NCI-H774 (cell line): ENCODE results near the gene KLF16.

Experiments used
- DNase-seq: peaks from one replicate; lab custom pipeline; 2025; lab: John Stamatoyannopoulos, UW

The KLF16 gene

DNA sequence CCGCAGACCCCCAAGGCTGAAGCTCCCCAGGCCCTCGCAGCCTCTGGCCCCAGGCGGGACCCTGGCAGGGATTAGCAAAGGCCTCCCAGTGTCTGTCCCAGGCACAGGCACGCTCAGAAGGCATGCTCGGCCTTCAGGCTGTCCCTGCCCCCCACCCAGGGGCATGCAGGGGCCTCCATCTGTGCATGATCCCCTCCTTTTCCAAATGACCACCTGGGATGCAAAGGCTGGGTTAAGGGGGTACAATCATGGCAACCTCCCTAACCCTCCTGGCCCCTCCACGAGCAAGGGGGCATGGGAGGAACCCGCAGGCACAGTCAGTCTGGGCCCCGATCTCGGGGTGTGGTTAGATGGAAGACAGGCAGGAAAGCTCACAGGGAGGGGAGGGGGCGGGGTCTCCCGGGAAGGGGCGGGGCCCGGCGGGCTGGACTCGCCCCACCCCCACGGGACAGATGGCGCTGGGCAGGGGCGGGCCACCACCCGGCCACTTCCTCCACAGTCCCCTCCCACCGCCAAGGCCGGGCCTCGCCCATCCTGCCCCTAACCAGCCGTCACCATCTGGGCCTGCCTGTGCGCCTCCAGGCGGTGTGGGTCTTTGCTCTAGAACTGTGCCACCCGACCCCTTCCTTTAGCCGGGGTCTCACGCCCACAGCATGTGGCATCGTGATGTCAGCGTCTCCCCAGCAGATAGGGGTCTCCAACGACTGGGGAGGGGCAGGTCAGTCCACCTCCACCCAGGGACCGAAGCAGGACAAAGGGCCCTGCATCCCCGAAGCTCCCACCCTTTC, 8.1 kb downstream of the KLF16 start:
- DNase-seq, result peak; percentile 60

DNA sequence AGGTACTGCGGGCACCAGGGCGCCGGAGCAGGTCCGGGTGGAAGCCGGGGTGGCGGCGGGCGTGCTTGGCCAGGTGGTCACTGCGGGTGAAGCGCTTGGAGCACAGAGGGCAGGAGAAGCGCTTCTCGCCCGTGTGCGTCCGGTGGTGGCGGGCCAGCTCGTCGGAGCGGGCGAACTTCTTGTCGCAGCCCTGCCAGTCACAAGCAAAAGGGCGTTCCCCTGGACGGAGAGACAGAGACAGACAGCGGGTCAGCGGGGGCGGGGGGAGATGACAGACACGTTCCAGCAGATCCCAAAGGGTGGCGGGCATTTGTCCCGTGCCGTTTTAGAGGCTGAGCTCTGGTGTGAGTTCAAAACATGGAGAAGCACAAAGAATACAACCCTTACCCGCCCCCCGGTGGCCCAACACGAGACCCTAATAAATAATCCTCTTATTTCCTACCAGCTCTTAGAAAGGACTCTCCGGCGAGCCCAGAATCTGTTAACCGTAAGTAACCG, 8.8 kb downstream of the KLF16 start:
- DNase-seq, result no peak

DNA sequence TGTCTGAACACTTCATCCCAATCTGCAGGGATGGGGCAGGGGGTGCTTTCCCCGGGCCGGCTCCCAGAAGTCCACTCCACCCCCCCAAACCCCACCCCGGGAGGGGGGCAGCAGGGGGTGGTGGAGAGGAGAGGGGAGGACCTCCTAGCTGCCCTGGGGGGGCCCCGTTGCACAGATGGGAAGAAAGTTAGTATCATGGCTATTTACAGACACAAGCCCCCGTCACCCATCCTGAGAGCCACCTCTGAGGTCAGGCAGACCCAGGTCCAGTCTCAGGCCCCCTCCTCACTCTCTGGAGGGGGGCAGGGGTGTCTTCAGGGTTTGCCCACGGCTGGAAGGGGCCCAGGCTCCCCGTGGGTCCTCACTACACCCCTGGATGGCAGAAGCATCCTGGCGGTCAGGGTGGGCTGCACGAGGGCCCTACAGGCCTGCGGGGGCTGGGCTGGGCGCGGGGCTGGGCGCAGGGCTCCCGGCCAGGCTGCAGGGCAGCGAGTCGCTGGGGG, 9.3 kb downstream of the KLF16 start:
- no peak for DNase-seq

DNA sequence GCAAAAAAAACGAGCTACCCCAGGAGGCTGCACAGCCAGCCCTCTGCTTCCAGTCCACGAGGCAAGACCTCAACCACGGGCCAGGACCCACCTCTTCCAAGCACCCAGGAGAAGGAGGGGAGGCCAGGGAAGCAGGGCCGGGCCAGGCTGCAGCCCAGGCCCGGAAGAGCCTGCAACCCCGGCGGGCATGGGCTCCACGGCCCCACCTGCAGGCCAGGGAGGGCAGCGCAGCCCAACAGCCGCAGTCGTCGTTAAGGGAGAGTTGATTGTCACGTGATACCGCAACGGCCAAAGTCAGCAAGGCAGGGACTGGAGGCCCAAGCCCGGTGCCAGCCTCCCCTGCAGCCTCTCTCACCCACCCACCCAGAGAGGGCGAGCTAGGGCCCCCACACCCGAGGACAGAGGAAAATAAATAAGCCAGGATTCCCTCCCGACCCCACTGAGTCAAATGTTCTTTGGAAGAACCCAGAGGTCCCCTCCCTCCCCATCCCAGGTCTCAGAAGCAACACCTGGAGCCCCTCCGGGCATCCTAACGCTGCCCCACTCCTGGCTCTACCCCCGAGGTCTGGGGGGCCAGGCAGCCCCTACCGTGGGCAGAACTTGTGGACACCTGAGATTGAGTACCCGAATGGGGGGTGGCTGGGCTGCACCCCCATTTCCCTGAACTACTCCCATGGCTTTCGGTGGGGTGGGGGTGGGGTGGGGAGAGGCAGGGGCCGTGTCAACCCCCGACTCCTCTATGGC, 9.9 kb downstream of the KLF16 start:
- peak; percentile 45 for DNase-seq

DNA sequence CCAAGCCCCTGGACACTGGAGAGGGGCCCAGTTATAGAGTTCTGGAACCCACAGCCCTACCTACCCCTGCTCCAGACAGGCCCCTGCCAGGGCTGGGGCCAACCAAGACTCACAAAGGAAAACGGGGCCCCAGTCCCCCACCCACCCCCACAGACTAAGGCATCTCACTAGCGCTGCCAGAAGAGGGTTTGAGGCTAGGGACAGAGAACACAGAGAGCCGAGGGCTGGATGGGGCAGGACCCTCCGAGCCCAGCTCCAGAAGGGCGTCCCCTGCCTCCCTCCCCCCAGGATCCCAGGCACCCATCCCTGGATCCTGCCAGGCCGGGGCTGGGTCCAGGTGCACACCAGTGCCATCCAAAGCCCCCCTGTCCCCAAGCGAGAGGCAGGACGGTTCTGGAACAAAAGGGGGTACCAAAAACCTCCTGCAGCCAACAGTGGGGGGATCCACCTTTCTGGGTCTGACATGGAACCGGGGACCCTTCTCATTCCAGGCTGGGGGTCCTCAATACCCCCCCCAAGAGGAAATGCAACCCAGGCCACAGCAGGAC, 10.7 kb downstream of the KLF16 start:
- no peak for DNase-seq

DNA sequence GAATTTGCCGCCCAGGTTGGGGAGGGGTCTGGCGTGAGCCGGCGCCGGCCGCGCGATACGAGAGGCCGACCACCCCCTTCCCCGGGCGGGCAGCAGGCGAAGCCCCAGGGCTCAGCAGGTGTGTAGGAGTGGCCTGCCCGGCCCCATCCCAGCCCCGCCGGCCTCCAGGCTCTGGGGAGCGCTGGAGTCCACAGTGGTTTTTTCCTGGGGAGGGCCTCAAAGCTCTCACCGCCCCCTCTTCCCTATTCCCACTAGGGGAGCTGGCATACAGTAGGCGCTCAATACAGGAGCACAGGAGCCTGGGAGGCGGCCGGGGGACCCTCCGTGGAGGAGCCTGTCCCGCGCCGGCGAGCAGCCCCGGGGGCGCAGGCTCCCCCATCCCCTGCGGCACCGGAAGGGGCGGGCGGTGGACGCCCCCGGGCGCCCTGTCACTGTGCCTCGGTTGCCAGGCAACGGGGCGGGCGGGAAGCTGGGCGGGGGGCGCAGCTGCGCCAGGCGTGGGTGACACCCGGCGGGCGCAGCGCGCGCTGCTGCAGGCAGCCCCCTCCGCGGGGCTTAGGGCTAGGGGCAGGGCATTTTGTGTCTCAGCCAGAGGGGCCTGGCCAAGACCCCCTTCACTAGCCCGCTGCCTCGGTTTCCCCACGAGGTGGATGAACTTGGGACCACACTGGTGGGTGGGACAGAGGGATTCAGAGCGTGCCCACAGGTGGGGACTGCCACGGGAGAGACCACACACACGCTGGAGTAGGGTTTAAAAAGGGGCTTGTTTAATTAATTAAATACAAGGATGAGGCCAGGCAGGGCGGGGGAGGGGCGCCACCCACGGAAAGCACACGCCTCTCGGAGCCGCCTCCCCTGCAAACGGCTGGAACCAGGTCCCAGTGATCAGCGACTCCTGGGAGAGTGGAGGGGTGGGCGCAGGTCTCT, 11.5 kb downstream of the KLF16 start:
- no peak for DNase-seq

DNA sequence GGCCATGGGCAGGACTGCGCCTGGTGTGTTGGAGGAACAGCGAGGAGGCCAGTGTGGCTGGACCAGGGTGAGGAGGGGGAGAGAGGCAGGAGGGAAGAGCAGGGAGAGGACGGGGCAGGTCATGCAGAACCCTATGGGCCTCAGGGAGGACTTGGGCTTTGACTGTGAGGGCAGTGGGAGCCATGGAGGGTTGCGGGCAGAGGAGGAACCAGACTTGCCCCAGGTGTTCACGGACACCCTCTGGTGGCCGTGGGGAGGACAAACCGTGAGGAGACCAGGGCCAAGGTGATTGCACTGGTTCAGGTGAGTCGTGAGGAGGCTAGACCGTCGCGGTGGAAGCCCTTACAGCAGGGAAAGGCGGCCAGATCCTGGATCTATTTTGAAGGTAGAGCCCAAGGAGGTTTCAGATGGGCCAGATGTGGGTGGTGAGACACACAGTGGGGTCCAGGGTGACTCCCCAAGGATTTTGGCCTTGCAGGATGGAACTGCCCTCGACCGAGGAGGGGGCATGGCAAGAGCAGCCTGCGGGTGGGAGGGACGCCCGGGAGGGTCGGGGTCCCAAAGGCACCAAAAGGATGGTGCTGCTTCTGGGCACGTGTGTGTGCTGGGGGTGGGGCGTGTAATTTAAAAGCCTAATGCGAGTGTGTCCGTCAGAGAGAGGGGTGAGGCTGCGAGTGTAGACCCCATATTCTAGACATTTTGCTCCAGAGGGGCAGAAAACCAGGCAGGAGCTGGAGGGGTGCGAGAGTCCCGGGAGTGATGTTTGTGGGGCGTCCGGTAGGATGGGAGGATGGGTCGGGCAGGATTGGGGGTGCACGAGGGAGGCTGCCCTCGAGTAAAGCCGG, 12.3 kb downstream of the KLF16 start:
- DNase-seq, result no peak

DNA sequence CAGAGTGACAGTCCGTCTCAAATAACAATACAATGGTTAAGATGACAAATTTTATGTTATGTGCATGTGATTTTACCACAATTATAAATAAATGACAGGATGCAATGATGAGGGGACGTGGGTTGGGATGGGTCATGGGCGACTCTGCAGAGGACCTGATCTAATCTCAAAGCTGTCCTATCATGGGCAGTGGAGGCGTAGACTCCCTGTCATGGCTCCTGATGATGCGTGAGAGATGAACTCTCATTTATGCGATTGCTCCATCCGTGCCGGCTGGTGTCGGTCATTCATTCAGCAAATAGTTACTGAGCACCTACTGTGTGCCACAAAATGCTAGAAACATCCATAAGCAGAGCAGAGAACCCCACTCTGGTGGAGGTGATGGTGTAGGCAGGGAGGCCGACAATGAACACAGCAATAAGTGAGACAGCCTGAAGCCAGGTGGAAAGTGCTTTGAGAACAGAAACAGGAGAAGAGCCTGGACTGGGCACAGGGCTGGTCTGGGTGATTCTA, 13.4 kb downstream of the KLF16 start:
- no peak for DNase-seq

DNA sequence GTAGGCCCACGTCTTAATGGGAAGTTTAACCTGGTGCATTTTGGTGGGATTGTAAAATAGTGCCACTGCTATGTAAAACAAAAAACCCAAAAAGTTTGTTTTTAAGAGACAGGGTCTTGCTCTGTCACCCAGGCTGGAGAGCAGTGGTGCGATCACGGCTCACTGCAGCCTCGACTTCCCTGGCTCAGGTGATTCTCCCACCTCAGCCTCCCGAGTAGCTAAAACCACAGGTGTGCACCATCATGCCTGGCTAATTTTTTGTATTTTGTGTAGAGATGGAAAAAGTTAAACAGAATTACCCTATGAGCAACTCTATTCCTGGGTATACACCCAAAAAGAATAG, 14.3 kb downstream of the KLF16 start:
- no peak for DNase-seq

DNA sequence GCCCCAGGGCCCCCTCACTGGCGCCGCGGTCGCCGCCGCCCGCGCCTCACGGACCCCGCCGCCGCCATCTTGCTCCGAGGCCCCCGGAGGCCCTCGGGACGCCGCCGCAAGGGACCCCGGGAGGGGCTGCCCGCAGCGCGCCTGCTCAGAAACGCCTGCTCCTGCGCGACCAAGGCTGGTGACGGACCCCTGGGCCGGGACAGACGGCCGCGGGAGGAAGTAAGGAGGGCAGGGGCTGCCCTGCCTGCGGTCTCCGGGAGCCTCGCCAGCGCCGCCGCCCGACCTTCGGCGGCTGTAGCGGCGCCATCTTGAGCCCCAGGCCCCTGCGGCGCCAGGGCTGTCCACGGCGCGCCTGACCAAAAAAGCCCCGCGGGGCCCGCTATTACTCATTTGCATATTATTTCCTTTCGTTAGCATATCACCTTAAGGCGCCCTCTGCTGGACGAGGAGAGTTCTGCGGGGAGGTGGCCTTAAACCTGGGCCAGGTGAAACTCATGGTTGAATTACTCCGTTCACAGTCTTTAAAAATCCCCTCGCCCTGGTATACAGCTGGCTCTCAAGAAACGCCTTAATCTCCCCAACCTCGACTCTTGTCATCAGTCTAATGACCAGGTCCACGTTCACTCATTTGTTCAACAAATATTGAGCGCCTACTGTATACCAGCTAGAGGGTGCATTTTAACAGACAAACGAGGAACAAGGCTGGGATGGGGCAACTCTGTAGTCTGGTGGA, 14.8 kb downstream of the KLF16 start, which contains the start of gene REXO1:
Gene REXO1, minus strand, starts transcription at position 85 of the 733 bp plus-strand sequence. CDS start 125 bp downstream, outside the sequence.
- DNase-seq, result peak; percentile 93

DNA sequence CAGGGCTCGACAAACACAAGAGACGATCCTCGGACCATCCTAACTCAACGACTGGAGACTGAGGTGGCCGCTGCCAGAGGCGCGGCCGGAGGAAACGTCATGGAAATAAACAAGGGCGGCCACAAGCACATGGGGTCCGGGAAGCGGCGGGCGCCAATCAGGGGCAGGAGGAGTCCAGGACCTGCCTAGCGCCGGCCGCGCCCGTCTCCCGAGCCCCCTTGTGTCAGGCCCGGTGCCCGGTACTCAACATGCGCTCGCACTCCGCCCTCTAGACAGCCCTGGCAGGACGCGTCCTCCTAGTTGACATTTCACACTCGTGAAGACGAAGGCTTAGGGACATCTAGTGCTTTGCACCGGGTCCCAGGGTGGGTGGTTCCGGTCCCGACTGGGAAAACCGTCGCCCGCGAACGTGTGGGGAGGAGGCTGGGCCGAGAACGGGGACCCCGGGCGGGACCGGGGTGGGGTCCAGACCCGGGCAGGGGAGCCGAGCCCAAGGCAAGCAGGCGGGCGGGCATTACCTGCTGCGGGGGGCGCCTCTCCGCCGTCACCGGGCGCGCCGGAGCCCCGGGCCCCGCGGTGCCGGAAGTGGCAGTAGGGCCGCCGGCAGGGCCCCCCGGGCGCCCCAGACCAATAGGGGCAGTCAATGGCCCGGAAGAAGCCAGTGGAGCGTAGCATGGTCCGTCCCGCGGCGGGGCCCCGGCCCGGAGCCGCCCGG, 15.5 kb downstream of the KLF16 start:
- no peak for DNase-seq

DNA sequence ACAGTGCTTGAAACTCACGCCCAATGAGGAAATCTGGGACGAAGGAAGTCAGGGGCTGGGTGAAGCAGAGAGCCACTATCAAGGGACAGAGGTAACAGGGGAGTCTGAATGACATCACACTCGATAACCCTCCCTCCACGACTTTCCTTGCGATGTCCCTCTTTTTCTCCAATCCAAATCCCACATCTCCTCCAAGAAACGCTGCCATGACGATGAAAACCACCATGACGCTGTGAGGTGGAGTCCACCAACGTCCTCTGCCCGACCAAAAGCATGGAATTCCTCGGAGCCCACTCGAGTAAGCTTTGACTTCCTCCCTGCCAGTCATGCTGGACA, 16.1 kb downstream of the KLF16 start:
- no peak for DNase-seq

DNA sequence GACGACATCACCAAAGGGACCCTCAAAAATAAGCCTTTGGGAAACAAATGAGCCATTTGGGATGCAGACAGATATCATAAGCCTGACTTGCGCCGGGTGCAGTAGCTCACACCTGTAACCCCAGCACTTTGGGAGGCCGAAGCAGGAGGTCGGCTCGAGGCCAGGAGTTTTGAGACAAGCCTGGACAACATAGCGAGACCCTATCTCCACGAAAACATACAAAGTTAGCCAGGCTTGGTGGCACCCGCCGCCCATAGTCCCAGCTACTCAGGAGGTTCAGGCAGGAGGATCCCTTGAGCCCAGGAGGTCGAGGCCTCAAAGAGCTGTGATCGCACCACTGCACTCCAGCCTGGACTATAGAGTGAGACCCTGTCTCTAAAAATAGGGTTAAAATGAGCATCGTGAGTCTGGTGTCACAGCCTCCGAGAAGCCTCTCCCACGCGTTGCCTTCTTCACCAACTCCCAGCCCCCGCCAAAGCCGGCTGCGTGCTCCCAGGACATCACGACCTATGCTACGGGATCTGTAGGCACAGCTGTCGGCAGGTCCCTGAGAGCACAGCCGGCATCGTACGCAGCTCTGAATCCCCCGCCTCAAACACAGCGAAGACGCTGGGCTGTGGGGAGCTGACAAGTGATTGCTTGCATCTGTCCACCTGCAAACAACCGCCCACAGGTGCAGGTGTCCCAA, 16.7 kb downstream of the KLF16 start:
- DNase-seq, result no peak

DNA sequence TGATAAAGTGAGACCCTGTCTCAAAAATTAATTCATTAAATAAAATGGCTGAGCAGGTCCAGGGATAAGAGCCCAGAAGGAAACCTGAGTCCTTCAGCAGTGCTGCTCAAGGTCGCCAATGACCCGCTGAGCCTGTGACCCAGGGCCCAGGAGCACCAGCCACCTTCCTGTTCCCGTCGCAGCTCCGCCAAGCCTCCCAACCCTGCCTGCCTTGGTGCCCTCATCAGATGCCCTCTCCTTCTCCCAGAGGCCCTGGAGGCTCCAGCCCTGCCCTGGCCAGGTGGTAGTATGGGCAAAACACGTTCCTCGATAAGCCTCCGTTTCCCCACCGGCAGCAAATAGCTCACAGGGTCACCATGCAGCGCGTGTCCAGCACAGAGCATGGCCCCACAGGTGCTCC, 17.7 kb downstream of the KLF16 start:
- no peak for DNase-seq

DNA sequence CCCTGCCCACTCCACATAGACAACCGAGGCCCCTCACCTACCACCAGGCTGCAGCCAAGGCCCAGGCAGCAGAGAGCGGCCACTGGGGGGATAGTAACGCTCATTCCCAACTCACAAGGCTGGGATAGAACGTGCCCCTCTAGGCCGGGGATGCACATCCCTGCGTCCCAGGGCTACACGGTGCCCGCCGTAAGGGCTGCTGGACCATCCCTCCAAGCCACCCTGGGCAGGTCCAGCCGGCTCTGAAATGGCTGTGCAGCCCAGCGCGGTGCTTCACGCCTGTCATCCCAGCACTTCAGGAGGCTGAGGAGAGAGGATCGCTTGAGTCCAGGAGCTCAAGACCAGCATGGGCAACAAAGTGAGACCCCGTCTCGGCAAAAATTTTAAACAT, 18.3 kb downstream of the KLF16 start:
- no peak for DNase-seq

DNA sequence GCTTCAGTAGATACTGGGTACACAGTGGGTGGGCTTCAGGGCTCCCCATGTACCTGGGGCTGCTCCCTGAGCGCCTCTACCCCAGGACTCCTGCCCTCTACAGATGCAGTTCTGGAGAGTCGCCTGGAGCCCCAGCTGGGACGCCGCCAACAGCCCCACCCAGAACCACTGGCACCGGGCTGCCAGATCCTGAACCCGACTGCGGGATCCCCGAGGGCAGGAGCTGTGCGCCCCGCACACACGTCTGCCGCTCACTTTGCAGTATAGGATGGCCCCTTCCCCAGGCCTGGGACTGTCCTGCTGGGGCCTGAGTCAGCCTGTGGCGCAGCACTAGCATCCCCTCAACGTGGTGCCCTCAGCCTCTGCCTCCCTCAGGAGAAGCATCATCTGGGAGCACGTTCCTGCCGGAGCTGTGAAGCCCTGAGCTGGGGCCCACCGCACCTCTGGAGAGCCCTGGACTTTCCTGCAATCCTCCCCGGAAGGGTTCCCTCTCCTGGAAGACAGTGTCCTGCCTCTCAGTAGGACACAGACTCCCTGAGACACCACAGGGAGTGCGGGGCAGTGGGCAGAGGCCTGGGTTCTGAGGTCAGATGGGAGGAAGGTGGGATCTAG, 18.8 kb downstream of the KLF16 start:
- DNase-seq, result no peak

DNA sequence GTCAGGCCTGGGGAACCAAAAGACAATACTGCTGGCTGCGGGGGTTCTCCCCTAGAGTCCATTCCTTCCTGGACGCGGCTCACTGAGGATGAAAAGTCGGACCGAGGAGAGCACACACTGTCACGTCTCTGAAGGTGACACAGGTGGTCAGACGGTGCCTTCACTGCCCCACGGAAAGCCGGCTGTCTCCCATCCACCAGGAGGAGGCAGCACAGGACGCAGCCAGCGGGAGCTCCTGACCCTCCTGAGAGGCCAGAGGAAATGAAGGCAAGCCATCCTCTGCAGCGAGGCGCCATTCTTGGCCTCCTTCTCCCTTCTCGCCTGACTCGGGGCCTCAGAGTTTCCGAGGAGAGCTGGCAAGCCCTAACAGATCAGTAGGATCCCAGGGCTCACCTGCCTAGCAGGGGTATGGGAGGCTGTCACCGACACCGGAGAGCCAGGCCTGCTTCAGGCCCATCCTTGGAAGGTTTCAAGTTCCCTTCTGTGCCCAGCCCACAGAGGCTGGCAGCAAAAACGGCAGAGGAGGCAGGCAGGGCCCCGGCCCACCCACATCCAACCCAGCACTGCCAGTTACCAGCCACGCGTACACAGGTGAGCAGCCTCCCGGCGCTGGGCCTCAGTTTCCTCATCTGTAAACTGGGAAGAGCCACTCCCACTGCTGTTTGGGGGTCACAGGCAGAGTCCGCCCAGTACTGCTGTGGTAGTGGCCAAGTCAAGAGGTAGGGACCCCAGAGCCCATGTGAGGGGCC, 19.6 kb downstream of the KLF16 start:
- DNase-seq, result no peak

DNA sequence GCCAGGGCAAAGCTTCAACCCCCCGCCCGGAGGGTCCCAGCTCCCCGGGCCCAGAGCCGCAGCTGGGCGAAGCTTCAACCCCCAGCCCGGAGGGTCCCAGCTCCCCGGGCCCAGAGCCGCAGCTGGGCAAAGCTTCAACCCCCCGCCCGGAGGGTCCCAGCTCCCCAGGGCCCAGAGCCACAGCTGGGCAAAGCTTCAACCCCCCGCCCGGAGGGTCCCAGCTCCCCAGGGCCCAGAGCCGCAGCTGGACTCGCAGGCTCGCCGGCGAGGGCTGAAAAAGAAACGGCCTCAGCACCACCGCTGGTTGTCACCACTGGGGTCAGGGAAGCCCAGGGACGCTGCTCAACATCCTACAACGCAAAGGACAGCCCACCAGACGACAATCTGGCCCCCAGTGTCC, 20.3 kb downstream of the KLF16 start:
- no peak for DNase-seq
